Right lobe of liver (tissue), 6 donors: ENCODE data around the gene SLC39A6. TPM values are rescaled to one million over a fixed set of nuclear protein-coding genes. Genes with fewer than 3 reads are reported as not detected.
A peak's percentile ranks its signal among the peaks of the same experiment; 100 is the strongest.
"Not testable (repeated sequence)": the region's sequence is repeated elsewhere in the genome, so short reads cannot be mapped to it uniquely, and the experiment has no call there.

Experiments used
- ATAC-seq, 4 donors: fragments of 200-7000 bp; cut with Tn5 transposase; one replicate each; pipeline ENCODE4 v1.9.1; 2020; ENCODE audit warnings: mild to moderate bottlenecking in 4 of 4, moderate library complexity in 4 of 4
- DNase-seq, 3 donors: peaks; one replicate each; pipeline ENCODE4 v3.0.0-alpha.2; 2020
- H3K27ac ChIP-seq, 3 donors: fragments of 200-600 bp; one replicate each; pipeline ENCODE4 v1.8.0; 2022
- H3K27me3 ChIP-seq, 2 donors: fragments of 200-600 bp; one replicate each; pipeline ENCODE4 v1.8.0; 2022
- H3K36me3 ChIP-seq, 4 donors: fragments of 200-600 bp; sonication (generic) in 1 of 4; one replicate each; pipeline versions ENCODE4 v1.5.1 to v1.8.0; 2017 to 2022; ENCODE audit warnings: control low read depth in 1 of 4
- H3K4me1 ChIP-seq, 4 donors: fragments of 200-600 bp; sonication (generic) in 1 of 4; one replicate each; pipeline versions ENCODE4 v1.5.1 to v1.8.0; 2017 to 2022; ENCODE audit warnings: control low read depth in 1 of 4
- H3K4me3 ChIP-seq, 3 donors: fragments of 200-600 bp; one replicate each; pipeline ENCODE4 v1.8.0; 2022
- H3K9me3 ChIP-seq, 4 donors: fragments of 200-600 bp; sonication (generic) in 1 of 4; one replicate each; pipeline versions ENCODE4 v1.5.1 to v1.8.0; 2017 to 2022; ENCODE audit warnings: control low read depth in 1 of 4
- POLR2A ChIP-seq: fragments of 450-650 bp; IDR thresholded peaks from one replicate; pipeline ENCODE4 v1.6.1; 2017; ENCODE audit warnings: antibody characterized with exemption, mild to moderate bottlenecking
- WGBS: methylation state at CpG from one replicate; pipeline ENCODE4 v1.1.6; 2018; ENCODE audit warnings: low coverage, low lambda C conversion rate; ENCODE audit not compliant: insufficient coverage; ENCODE audit errors: missing lambda C conversion rate; 5-methylcytosine and 5-hydroxymethylcytosine counted together
- intact Hi-C, 2 donors: fragments of 100-400 bp; cut with DNase I; formaldehyde crosslinking; loops; one replicate each; pipeline versions ENCODE4 v1.11.2 to v1.14.1; 2022
- total RNA-seq, 6 experiments: library from RNA; depleted of rRNA in 2 of 6; stranded (reverse); fragments of >200 nt in 2 of 6; fragmentation: NEBNext Ultra II Directional in 3 of 6; extraction: Animal tissue kit (Norgen Biotek cat#: 25700) in 3 of 6; gene quantifications; one replicate each; pipeline versions ENCODE4 v1.1.0 to v1.2.4, GENCODE V29; 2016 to 2023
- TF ChIP-seq, protein P1 (sequence below), 4 donors: fragments of 200-600 bp in 3 of 4; fragments of 450-650 bp in 1 of 4; IDR thresholded peaks; one replicate each; pipeline versions ENCODE4 v1.5.1 to v1.8.0; 2016 to 2022; ENCODE audit warnings: antibody characterized with exemption in 4 of 4, mild to moderate bottlenecking in 2 of 4
- donor health status: DM: no; HTN: yes; CAD: no.
- donor health status: DM: no; HTN: no; CAD: no.
- donor health status: DM: no; HTN: no; CAD: no.
- donor health status: DM: no; HTN: yes; CAD: no.
- donor health status: DM: no; HTN: yes; CAD: no.

SLC39A6 gene
- total RNA-seq, 6 experiments from 2014 or later, result 6.5 to 13.2 (median 8.7) TPM

- TF ChIP-seq, protein P1, sequence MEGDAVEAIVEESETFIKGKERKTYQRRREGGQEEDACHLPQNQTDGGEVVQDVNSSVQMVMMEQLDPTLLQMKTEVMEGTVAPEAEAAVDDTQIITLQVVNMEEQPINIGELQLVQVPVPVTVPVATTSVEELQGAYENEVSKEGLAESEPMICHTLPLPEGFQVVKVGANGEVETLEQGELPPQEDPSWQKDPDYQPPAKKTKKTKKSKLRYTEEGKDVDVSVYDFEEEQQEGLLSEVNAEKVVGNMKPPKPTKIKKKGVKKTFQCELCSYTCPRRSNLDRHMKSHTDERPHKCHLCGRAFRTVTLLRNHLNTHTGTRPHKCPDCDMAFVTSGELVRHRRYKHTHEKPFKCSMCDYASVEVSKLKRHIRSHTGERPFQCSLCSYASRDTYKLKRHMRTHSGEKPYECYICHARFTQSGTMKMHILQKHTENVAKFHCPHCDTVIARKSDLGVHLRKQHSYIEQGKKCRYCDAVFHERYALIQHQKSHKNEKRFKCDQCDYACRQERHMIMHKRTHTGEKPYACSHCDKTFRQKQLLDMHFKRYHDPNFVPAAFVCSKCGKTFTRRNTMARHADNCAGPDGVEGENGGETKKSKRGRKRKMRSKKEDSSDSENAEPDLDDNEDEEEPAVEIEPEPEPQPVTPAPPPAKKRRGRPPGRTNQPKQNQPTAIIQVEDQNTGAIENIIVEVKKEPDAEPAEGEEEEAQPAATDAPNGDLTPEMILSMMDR (IDR thresholded peaks at IDR 0.05), result no peak
- no peak for TF ChIP-seq POLR2A
- ATAC-seq (peak in 2 of 4 donors; percentile 22 to 85), DNase-seq (no peak)
- H3K27me3 ChIP-seq, result no peaks in the 10 kb centered on the region
- intact Hi-C loops, result no loop called here
- WGBS, result 53% methylated on average over 6 of the region's 6 CpGs
- no peak overlapping the region for H3K4me3 ChIP-seq
- no peaks in the 10 kb centered on the region for H3K9me3 ChIP-seq
- no peaks in the 10 kb centered on the region for H3K4me1 ChIP-seq
- no peak overlapping the region for H3K27ac ChIP-seq
- H3K36me3 ChIP-seq, result no peaks in the 10 kb centered on the region
Observed at GRCh38 chr18:36075862-36076587, 53.1 kb downstream of the SLC39A6 start.

GRCh38 chr18:36074435-36074834 lies 54.7 kb downstream of the SLC39A6 start:
- Histone ChIP-seq H3K4me1 (no peaks in the 10 kb centered on the region), H3K9me3 (no peaks in the 10 kb centered on the region), H3K27ac (no peak overlapping the region), H3K36me3 (no peaks in the 10 kb centered on the region), H3K4me3 (no peak overlapping the region), H3K27me3 (no peaks in the 10 kb centered on the region)
- no peak for TF ChIP-seq POLR2A
- TF ChIP-seq, protein P1 (IDR thresholded peaks at IDR 0.05), result no peak
- DNase-seq (no peak), ATAC-seq (no peak)
- 57% methylated on average over 3 of the region's 4 CpGs for WGBS
- intact Hi-C loops, result no loop called here

- intact Hi-C loops, result no loop called here
- 67% methylated on average over 1 of the region's 1 CpG for WGBS
- DNase-seq (no peak), ATAC-seq (no peak)
- Histone ChIP-seq H3K4me1 (no peaks in the 10 kb centered on the region), H3K9me3 (no peaks in the 10 kb centered on the region), H3K36me3 (no peaks in the 10 kb centered on the region), H3K4me3 (no peak overlapping the region), H3K27me3 (no peaks in the 10 kb centered on the region), H3K27ac (no peak overlapping the region)
- TF ChIP-seq, protein P1 (IDR thresholded peaks at IDR 0.05), result no peak
- no peak for TF ChIP-seq POLR2A
Observed at GRCh38 chr18:36073676-36074075, 55.5 kb downstream of the SLC39A6 start.

- intact Hi-C loops, H3K9me3 ChIP-seq, H3K27ac ChIP-seq, ATAC-seq, H3K27me3 ChIP-seq, DNase-seq, H3K36me3 ChIP-seq, H3K4me3 ChIP-seq, H3K4me1 ChIP-seq: not testable (repeated sequence)
- 86% methylated on average over 4 of the region's 8 CpGs for WGBS
Observed at GRCh38 chr18:36072406-36072805, 56.7 kb downstream of the SLC39A6 start.

- DNase-seq, result peak; percentile 97 to 98 (median 97)
- Histone ChIP-seq H3K4me3 (peak within 1 kb of the TSS; percentile 76 to 92 (median 85)), H3K4me1 (peaks cover 0 to 11% (median 0%) of the 10 kb centered on the region in 4 donors), H3K36me3 (no peaks in the 10 kb centered on the region), H3K9me3 (no peaks in the 10 kb centered on the region), H3K27ac (peak within 1 kb of the TSS; percentile 77 to 93 (median 81)), H3K27me3 (no peaks in the 10 kb centered on the region)
- TF ChIP-seq, protein P1 (IDR thresholded peaks at IDR 0.05), result no peak
- peak; percentile 55 for TF ChIP-seq POLR2A
- intact Hi-C loops, result no loop called here
- ATAC-seq, result peak; percentile 97 to 98 (median 97)
- 1% methylated on average over 45 of the region's 66 CpGs for WGBS
Observed at GRCh38 chr18:36067055-36067957, 61.8 kb downstream of the SLC39A6 start, which contains the start of gene RPRD1A. RPRD1A (minus strand) TSS chr18:36067559; CDS start chr18:36067404, 155 bp downstream.
